ENCODE results near the gene CLDN5.

Gene CLDN5, protein sequence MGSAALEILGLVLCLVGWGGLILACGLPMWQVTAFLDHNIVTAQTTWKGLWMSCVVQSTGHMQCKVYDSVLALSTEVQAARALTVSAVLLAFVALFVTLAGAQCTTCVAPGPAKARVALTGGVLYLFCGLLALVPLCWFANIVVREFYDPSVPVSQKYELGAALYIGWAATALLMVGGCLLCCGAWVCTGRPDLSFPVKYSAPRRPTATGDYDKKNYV

DNA sequence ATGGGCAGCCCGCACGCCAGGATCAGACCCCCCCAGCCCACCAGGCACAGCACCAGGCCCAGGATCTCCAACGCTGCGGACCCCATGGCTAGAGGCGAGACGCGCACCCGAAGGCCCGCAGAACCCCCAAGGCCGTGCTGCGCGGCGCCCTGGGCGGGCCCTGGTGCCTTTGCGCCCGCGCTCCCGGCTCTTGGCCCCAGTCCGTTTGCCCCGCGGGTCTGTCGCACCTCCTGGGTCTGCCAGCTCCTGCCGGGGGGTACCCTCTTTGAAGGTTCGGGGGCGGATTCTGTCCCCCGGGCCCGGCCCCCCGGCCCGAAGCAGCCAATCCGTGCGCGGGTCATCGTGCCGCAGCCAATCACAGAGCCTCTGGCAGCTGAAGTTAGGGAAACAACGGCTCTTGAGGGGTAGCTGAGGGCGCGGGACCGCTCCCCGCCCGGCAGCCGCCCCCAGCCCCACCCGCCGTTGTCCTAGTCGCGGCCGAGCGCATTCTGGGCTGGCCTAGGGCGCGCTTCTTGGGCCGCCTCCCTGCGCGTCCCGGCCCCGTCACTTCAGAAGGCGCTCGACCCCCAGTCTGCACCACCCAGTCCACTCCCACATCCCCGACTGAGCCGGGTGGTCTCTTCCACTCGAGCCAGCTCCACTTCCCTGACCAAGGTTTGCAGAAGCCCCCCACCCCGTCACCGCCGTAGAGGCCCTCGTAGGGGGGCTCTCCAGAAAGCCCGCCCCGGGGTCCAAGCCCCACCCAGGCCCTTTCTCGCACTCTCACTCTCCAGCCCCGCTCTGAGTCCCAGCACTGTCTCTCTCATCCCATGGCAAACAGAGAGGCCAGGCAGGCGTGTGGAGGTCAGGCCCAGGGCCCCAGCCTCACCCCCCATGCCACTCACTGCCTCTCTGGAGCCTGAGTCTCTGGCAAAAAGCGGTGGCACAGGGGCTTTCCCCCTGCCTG lies at the start of gene CLDN5:
Gene CLDN5 (minus strand): TSS at position 241 of the 946 bp plus-strand sequence. CDS start 155 bp downstream, at position 86.
- TF ChIP-seq, protein P1, sequence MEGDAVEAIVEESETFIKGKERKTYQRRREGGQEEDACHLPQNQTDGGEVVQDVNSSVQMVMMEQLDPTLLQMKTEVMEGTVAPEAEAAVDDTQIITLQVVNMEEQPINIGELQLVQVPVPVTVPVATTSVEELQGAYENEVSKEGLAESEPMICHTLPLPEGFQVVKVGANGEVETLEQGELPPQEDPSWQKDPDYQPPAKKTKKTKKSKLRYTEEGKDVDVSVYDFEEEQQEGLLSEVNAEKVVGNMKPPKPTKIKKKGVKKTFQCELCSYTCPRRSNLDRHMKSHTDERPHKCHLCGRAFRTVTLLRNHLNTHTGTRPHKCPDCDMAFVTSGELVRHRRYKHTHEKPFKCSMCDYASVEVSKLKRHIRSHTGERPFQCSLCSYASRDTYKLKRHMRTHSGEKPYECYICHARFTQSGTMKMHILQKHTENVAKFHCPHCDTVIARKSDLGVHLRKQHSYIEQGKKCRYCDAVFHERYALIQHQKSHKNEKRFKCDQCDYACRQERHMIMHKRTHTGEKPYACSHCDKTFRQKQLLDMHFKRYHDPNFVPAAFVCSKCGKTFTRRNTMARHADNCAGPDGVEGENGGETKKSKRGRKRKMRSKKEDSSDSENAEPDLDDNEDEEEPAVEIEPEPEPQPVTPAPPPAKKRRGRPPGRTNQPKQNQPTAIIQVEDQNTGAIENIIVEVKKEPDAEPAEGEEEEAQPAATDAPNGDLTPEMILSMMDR (IDR thresholded peaks at IDR 0.05): no peak

DNA sequence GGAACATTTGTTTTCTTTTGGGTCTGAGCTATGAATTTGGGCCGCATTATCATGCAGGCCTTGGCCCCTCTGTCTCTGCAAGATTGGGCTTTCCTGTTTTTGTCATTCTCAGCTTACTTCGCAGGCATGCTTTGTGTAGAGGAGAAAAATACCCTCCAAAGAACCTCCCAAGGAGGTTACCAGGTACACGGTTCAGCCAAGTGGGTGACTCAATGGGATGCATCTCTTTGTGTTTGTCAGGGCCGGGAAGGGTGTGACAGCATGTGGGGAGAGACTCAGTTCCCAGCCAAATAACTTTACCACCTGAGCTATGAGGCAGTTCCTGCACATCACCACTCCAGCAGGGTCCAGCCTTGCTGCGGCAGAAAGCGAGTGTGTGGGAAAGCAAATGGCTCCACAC lies 47.8 kb upstream of the CLDN5 start:
- TF ChIP-seq, protein P1 (IDR thresholded peaks at IDR 0.05): no peak

DNA sequence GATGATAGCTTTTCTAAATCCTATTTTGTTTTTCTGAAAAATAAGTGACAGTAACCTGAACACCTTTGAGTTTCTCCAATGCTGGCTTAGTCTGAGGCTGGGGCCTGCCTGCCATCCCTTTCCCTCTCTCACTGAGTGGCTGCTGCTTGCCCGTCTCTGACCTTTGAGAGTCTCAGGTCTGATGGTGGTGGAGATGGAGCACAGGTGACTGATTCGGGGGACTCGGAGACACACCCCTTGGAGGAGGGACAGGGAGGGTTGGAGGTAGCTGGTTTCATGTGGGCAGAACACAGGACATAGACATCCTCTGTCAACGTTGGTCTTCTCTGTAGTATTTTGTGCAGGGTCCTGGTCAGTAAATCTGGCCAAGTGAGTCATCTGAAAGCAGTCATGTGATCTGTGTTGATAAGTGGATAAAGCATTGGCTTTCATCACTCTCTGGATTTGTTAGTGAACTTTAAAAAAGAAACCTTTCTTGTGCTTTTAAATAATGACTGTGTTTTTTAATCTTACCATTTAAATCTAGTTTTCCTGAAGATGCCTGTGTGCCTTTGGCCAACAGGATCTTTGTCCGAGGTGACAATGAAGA lies 47.1 kb upstream of the CLDN5 start:
- TF ChIP-seq, protein P1 (IDR thresholded peaks at IDR 0.05): no peak

DNA sequence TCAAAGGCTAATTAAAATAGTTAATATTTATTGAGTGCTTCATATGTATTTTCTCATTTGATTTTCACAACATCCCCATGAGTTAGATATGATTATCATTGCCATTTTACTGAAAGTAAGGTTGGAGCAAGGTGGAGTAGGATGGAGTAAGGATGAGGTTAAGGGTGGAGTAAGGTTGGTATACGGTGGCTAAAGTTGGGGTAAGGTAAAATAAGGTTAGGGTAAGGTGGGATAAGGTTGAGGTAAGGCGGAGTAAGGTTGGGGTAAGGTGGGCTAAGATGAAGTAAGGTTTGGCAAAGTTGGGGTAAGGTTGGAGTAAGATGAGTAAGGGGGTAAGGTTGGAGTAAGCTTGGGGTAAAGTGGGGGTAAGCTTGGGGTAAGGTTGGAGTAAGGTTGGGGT lies 45.8 kb upstream of the CLDN5 start:
- TF ChIP-seq, protein P1 (IDR thresholded peaks at IDR 0.05): no peak

DNA sequence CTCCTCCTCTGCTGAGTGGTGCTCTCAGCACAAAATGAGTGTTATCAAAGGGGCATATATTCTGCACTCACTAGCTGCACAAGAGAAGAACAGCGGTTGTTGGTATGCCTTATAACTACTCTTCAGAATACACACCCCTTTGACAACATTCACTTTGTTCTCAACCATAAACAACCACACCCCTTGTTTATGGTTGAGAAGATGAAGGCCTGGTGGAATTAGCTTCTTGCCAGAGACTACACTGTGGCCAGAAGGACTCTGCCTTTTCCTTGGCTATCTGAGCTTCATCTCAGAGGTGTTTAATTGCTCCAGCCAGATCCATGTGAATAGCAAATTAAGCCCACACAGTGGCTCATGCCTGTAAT lies 45.0 kb upstream of the CLDN5 start:
- TF ChIP-seq, protein P1 (IDR thresholded peaks at IDR 0.05): no peak

DNA sequence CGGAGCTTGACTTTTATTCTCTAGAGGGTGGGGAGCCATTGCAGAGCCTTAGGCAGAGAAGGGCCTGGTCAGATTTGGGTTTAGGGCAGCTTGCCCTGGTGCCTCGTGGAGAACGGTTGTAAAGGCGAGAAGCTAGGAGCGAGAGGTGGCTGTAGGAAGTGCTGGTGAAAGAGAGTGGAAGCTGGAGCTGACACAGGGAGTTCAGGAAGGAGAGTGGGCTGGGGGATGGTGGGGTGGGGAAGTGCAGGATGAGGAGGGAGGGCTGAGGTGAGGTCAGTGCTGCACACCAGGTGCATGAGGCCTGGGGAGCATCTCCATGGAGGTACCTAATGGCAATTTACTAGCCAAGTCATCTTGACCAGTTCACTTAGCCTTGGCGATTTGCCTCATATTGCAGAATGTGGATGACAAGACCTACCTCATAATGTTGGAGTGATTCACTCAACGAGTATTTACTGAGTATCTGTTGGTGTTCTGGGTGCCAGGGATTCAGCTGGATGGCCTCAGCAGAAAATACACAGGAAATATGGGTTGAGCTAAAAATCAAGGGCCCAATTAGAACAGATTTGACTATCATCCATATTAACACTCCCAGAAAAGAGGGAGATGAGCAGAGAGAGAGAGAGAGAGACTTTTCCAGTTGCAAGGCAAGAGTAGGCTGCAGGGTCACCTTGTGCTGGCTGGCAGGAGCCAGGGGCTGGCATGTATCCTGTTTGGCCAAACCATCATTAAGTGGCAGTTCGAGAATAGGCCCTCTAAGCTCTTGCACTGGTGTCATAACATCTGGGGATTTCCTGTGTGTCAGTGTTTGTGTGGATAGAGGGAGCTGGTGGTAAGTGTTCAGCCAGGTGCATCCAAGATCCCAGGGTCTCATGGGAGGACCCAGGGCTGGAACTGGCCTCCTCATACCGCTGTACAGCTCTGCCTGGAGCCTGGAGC lies 44.4 kb upstream of the CLDN5 start:
- TF ChIP-seq, protein P1 (IDR thresholded peaks at IDR 0.05): no peak

All from LNCAP (cell line).